Activated naive CD4-positive, alpha-beta T cell treated with Interleukin-2 at 50 U/mL for 16 hours (primary cell): ENCODE results near the gene NLGN4X.

ENCODE experiments used
- DNase-seq: peaks from one replicate; pipeline ENCODE4 v3.0.0-alpha.2; 2020

The NLGN4X gene

GRCh38 chrX:5842601-5843000 lies 386.1 kb downstream of the NLGN4X start:
- no peak for DNase-seq
